Stimulated activated CD8-positive, alpha-beta memory T cell treated with anti-CD3 and anti-CD28 coated beads, Interleukin-4, amount 100 ng/mL, for 48 hours (primary cell): ENCODE measurements around the gene ARF1.

ENCODE experiments used
- DNase-seq: peaks from one replicate; pipeline ENCODE4 v3.0.0-alpha.2; 2020

The ARF1 gene

GRCh38 chr1:228088586-228089498 lies 6.3 kb downstream of the ARF1 start:
- DNase-seq, result no peak

- DNase-seq, result peak; percentile 23
Observed at GRCh38 chr1:228089519-228090380, 7.2 kb downstream of the ARF1 start.

GRCh38 chr1:228090613-228091081 lies 8.1 kb downstream of the ARF1 start:
- DNase-seq, result no peak

- no peak for DNase-seq
Observed at GRCh38 chr1:228091084-228091483, 8.6 kb downstream of the ARF1 start.

- DNase-seq, result no peak
Observed at GRCh38 chr1:228092342-228093049, 10.0 kb downstream of the ARF1 start.

GRCh38 chr1:228093050-228093906 lies 10.8 kb downstream of the ARF1 start:
- DNase-seq, result no peak

GRCh38 chr1:228094432-228095016 lies 12.0 kb downstream of the ARF1 start:
- peak; percentile 12 for DNase-seq

GRCh38 chr1:228095161-228095560 lies 12.7 kb downstream of the ARF1 start:
- no peak for DNase-seq

- peak; percentile 20 for DNase-seq
Observed at GRCh38 chr1:228095938-228096337, 13.4 kb downstream of the ARF1 start.

GRCh38 chr1:228096416-228097332 lies 14.2 kb downstream of the ARF1 start:
- peak; percentile 20 for DNase-seq

- peak; percentile 28 for DNase-seq
Observed at GRCh38 chr1:228097333-228098081, 15.0 kb downstream of the ARF1 start.

GRCh38 chr1:228098323-228098931 lies 15.9 kb downstream of the ARF1 start:
- peak; percentile 22 for DNase-seq

GRCh38 chr1:228099331-228099732 lies 16.8 kb downstream of the ARF1 start:
- no peak for DNase-seq

- DNase-seq, result no peak
Observed at GRCh38 chr1:228100822-228101613, 18.5 kb downstream of the ARF1 start.

- no peak for DNase-seq
Observed at GRCh38 chr1:228101614-228101993, 19.1 kb downstream of the ARF1 start.

- peak; percentile 68 for DNase-seq
Observed at GRCh38 chr1:228101994-228102790, 19.7 kb downstream of the ARF1 start.
